Smooth muscle cell of the brain vasculature (primary cell): ENCODE results near the gene NAA80.
A peak's percentile ranks its signal among the peaks of the same experiment; 100 is the strongest.

ENCODE experiments used
- DNase-seq: peaks from one replicate; pipeline ENCODE4 v3.0.0-alpha.2; 2012; ENCODE audit warnings: low read depth, low spot score

Gene NAA80

GRCh38 chr3:50258979-50259378, 40.2 kb downstream of the NAA80 start:
- DNase-seq: no peak

GRCh38 chr3:50258029-50258680, 41.0 kb downstream of the NAA80 start:
- no peak for DNase-seq

- DNase-seq: no peak
Observed at GRCh38 chr3:50256978-50257890, 42.0 kb downstream of the NAA80 start.

GRCh38 chr3:50255251-50255615, 44.0 kb downstream of the NAA80 start:
- DNase-seq: no peak

GRCh38 chr3:50254577-50255250, 44.5 kb downstream of the NAA80 start:
- no peak for DNase-seq

GRCh38 chr3:50251220-50251619, 48.0 kb downstream of the NAA80 start:
- no peak for DNase-seq

GRCh38 chr3:50250514-50250913, 48.7 kb downstream of the NAA80 start:
- no peak for DNase-seq

- no peak for DNase-seq
Observed at GRCh38 chr3:50249457-50249856, 49.7 kb downstream of the NAA80 start.

GRCh38 chr3:50248387-50248786, 50.8 kb downstream of the NAA80 start:
- no peak for DNase-seq

- DNase-seq: peak; percentile 80
Observed at GRCh38 chr3:50246517-50246954, 52.7 kb downstream of the NAA80 start.
